Small intestine (tissue), 7 donors: ENCODE data around the gene BCR. TPM values are rescaled to one million over a fixed set of nuclear protein-coding genes. Genes with fewer than 3 reads are reported as not detected.
A peak's percentile ranks its signal among the peaks of the same experiment; 100 is the strongest.

Experiments
- DNase-seq, 2 donors: peaks; one replicate each; pipeline versions ENCODE4 v3.0.0 to v3.0.0-alpha.2; 2013
- FAIRE-seq: peaks from 2 replicates; lab custom pipeline; 2012; peaks lifted over from hg19 to GRCh38; lab: Jason Lieb, UNC
- H3K27ac ChIP-seq, 3 donors: one replicate each; pipeline ENCODE4 v1.5.1; 2013; ENCODE audit warnings: low read length in 2 of 3, mild to moderate bottlenecking in 2 of 3, control low read depth in 1 of 3, inconsistent platforms in 1 of 3, low read depth in 1 of 3, moderate library complexity in 1 of 3
- H3K27me3 ChIP-seq, 3 donors: one replicate each; pipeline ENCODE4 v1.6.1; 2013; ENCODE audit warnings: low read length in 3 of 3, inconsistent platforms in 1 of 3; ENCODE audit not compliant: control insufficient read depth in 3 of 3, insufficient read depth in 3 of 3
- H3K36me3 ChIP-seq, 3 donors: one replicate each; pipeline ENCODE4 v1.6.1; 2013; ENCODE audit warnings: low read length in 3 of 3, inconsistent platforms in 1 of 3, low read depth in 1 of 3, mild to moderate bottlenecking in 1 of 3, moderate library complexity in 1 of 3; ENCODE audit not compliant: control insufficient read depth in 3 of 3, insufficient read depth in 2 of 3
- H3K4me1 ChIP-seq, 3 donors: one replicate each; pipeline ENCODE4 v1.6.1; 2013; ENCODE audit warnings: low read length in 2 of 3, inconsistent platforms in 1 of 3, low read depth in 1 of 3, mild to moderate bottlenecking in 1 of 3, moderate library complexity in 1 of 3; ENCODE audit not compliant: control insufficient read depth in 3 of 3, insufficient read depth in 2 of 3
- H3K4me3 ChIP-seq, 3 donors: one replicate each; pipeline ENCODE4 v1.5.1; 2013; ENCODE audit warnings: low read length in 3 of 3, control low read depth in 1 of 3, inconsistent platforms in 1 of 3, low read depth in 1 of 3, mild to moderate bottlenecking in 1 of 3, moderate library complexity in 1 of 3
- H3K9me3 ChIP-seq, 2 donors: one replicate each; pipeline ENCODE4 v1.6.1; 2013; ENCODE audit warnings: low read depth in 1 of 2, low read length in 1 of 2; ENCODE audit not compliant: control insufficient read depth in 2 of 2, insufficient read depth in 1 of 2
- WGBS, 3 donors: extraction: QIAGEN DNeasy Blood & Tissue Kit; methylation state at CpG; one replicate each; pipeline ENCODE4 v1.1.7; 2013; 5-methylcytosine and 5-hydroxymethylcytosine counted together
- polyA plus RNA-seq, 4 donors: library from polyadenylated mRNA; stranded (reverse) in 3 of 4; unstranded in 1 of 4; fragments of 200-250 nt in 3 of 4; fragments of 120-200 nt in 1 of 4; gene quantifications; one replicate each; pipeline versions ENCODE4 v1.2.1 to v1.2.3, GENCODE V29; 2013
- donor health status: healthy with polysubstance abuse.
- donor health status: control.
- donor health status: control.
- donor health status: Bipolar disorder and iron deficiency.
- donor health status: healthy.

BCR gene
- polyA plus RNA-seq, 4 donors, result 8.9 to 27.9 (median 19.7) TPM

DNA sequence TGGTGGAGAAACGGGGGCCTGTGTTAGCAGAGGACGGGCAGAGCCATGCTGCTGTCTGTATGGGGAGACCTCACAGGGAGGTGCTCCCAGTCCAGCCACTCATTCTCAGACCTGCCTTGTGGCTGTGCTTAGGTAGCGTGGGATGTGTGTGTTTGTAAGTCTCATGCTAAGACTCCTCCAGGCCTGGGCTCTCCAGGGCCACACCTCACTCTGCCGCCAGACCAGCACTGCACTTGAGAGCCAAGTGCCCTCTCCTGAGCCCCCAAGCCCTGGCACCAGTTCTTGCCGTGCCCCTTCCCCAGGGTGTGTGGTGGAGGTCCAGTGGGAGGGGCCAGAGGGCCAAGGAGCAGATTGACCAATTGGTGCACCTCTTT lies 108.8 kb downstream of the BCR start:
- no peak for DNase-seq
- Histone ChIP-seq H3K4me1 (peaks cover 0 to 7% (median 0%) of the 10 kb centered on the region in 3 donors), H3K9me3 (no peaks in the 10 kb centered on the region), H3K27ac (no peak overlapping the region), H3K4me3 (no peak overlapping the region), H3K36me3 (peaks cover 2 to 94% (median 13%) of the 10 kb centered on the region in 3 donors), H3K27me3 (no peaks in the 10 kb centered on the region)
- FAIRE-seq, result no peak
- 74 to 83% (median 81%) methylated on average over 5 of the region's 5 CpGs for WGBS, 3 donors

- no peaks in the 10 kb centered on the region for H3K9me3 ChIP-seq
- H3K36me3 ChIP-seq, result peaks cover 5 to 93% (median 11%) of the 10 kb centered on the region in 3 donors
- FAIRE-seq (no peak), DNase-seq (peak; percentile 63 to 71)
- 56 to 68% (median 66%) methylated on average over 18 of the region's 18 CpGs for WGBS, 3 donors
- peaks cover 0 to 7% (median 0%) of the 10 kb centered on the region in 3 donors for H3K4me1 ChIP-seq
- H3K4me3 ChIP-seq, result no peak overlapping the region
- peak overlapping the region in 1 of 3 donors; percentile 42 for H3K27ac ChIP-seq
- H3K27me3 ChIP-seq, result no peaks in the 10 kb centered on the region
These were observed 109.8 kb downstream of the BCR start for GRCh38 chr22:23289851-23290724.

- Histone ChIP-seq H3K4me3 (no peak overlapping the region), H3K9me3 (no peaks in the 10 kb centered on the region), H3K27me3 (no peaks in the 10 kb centered on the region), H3K27ac (no peak overlapping the region), H3K4me1 (peaks cover 0 to 7% (median 0%) of the 10 kb centered on the region in 3 donors), H3K36me3 (peaks cover 5 to 92% (median 11%) of the 10 kb centered on the region in 3 donors)
- FAIRE-seq (no peak), DNase-seq (no peak)
- whole genome bisulfite sequencing, 3 donors, result 87 to 92% (median 90%) methylated on average over 13 of the region's 13 CpGs
These were observed 111.6 kb downstream of the BCR start for GRCh38 chr22:23291806-23292452.

DNA sequence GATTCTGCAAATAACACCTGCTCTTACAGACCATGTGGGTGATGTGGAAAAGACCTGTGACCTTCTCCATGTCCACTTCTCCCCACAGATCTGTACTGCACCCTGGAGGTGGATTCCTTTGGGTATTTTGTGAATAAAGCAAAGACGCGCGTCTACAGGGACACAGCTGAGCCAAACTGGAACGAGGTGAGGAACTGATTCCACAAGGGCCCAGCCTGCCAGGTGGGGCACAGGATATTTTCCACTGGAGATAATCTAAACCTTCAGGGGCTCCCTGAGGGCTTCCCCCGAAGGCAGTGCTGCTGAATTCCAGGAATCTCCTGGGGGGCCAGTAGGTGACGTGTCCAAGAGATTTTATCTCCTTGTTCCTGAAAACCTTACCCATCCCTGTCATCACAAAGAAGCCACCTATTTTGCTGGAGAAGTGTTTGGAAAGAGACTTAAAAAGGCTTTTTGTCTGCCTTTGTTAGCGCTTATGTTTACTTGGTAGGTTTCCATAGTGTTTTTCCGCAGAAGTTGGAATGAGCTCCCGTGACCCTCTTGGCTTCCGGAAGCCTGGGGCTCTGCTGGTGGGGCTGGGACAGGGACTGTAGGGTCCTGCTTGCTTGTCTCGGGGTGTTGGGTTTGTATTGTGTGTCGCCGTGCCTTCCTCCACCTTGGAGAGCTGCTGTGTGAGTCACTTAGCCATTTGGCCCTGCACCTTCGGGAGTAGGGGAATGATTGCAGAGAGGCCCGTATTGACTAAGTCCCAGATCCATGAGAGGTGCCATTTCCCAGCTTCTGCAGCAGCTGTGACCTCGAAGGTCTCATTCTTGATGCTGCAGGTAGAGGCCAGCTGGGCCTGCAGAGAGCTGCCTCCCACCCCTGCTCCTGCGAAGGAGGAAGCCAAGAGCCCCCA lies 112.4 kb downstream of the BCR start:
- Histone ChIP-seq H3K4me3 (no peak overlapping the region), H3K4me1 (peaks cover 0 to 7% (median 0%) of the 10 kb centered on the region in 3 donors), H3K9me3 (no peaks in the 10 kb centered on the region), H3K27ac (no peak overlapping the region), H3K27me3 (no peaks in the 10 kb centered on the region), H3K36me3 (peaks cover 5 to 91% (median 11%) of the 10 kb centered on the region in 3 donors)
- FAIRE-seq (no peak), DNase-seq (no peak)
- WGBS, 3 donors, result 84 to 92% (median 90%) methylated on average over 17 of the region's 17 CpGs

DNA sequence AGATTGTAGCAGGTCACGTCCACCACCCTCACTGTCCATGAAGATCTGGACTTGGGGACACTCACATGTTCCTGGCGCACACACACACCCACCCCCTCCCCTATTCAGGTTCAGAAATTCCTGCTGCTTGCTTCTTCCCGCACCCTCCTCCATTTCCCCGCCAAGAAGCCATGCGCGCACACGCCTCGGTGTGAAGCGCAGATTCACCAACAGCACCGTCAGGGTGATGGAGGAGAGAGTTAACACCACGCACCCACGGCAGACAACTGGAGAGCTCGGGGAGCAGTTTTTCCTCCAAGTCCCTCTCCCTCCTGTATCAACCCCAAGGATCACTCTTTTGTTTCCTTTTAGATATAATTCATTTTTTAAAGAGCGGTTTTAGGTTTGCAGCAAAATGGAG lies 113.4 kb downstream of the BCR start:
- Histone ChIP-seq H3K4me3 (no peak overlapping the region), H3K27me3 (no peaks in the 10 kb centered on the region), H3K36me3 (peaks cover 5 to 87% (median 12%) of the 10 kb centered on the region in 3 donors), H3K27ac (no peak overlapping the region), H3K9me3 (no peaks in the 10 kb centered on the region), H3K4me1 (peaks cover 0 to 7% (median 0%) of the 10 kb centered on the region in 3 donors)
- DNase-seq (no peak), FAIRE-seq (no peak)
- WGBS, 3 donors, result 93 to 97% (median 93%) methylated on average over 13 to 14 of the region's 14 CpGs

DNA sequence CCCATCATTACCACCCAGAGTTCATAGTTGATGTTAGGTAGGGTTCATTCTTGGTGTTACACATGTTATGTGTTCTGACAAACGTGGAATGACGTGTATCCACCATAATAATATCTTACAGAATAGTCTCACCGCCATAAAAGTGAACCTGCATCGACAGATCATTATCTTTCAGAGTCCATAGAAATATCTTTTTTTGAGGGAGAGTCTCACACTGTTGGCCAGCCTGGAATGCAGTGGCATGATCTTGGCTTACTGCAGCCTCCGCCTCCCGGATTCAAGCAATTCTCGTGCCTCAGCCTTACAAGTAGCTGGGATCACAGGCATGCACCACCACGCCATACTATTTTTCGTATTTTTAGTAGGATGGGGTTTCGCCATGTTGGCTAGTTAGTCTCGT lies 113.9 kb downstream of the BCR start:
- WGBS, 3 donors, result 91 to 94% (median 91%) methylated on average over 11 of the region's 11 CpGs
- FAIRE-seq, result no peak
- Histone ChIP-seq H3K36me3 (peaks cover 5 to 84% (median 12%) of the 10 kb centered on the region in 3 donors), H3K27me3 (no peaks in the 10 kb centered on the region), H3K9me3 (no peaks in the 10 kb centered on the region), H3K4me3 (no peak overlapping the region), H3K27ac (no peak overlapping the region), H3K4me1 (peaks cover 0 to 7% (median 0%) of the 10 kb centered on the region in 3 donors)
- no peak for DNase-seq

DNA sequence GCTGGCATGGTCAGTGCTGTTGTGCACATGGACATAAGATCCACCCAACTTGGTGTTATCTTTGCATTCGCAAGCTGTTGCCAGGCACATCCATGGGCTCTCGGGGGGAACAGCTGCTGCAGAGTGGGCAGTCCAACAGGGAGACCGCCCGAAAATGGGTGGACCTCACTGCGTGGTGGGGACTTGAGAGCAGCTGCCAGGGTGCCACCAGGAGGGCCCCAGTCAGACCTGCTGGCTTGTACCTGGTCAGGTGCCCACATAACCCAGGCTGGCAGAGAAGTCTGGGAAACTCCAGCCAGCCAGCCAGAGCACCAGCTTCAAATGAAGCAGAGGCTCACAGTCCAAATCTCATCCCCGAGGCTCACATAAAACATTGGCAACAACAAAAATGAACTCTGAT lies 120.2 kb downstream of the BCR start:
- DNase-seq, result no peak
- H3K4me3 ChIP-seq, result no peak overlapping the region
- no peaks in the 10 kb centered on the region for H3K9me3 ChIP-seq
- no peak overlapping the region for H3K27ac ChIP-seq
- H3K27me3 ChIP-seq, result no peaks in the 10 kb centered on the region
- 80 to 89% (median 85%) methylated on average over 6 of the region's 6 CpGs for WGBS, 3 donors
- no peaks in the 10 kb centered on the region for H3K4me1 ChIP-seq
- FAIRE-seq, result no peak
- peaks cover 0 to 72% (median 3%) of the 10 kb centered on the region in 3 donors for H3K36me3 ChIP-seq

DNA sequence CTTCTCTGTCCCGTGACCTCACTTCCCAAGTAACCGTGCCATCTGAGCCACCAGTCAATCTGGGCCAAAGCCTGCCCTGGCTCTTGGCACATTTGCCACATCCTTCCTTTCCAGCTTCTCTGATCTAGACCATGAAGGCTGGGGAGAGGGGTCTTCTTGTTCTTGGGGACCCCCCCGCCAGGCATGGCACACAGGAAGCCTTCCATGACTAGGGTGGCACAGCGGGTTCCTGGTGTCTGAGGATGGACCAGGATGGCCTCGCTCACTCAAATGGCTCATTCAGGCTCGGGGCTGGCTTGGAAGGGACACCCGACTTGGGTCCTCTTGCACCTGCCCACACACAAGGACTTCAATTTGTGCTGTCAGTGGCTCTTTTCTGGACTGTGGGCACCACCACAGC lies 121.3 kb downstream of the BCR start:
- Histone ChIP-seq H3K4me1 (no peaks in the 10 kb centered on the region), H3K27ac (no peak overlapping the region), H3K9me3 (no peaks in the 10 kb centered on the region), H3K36me3 (peaks cover 0 to 66% (median 3%) of the 10 kb centered on the region in 3 donors), H3K4me3 (no peak overlapping the region), H3K27me3 (no peaks in the 10 kb centered on the region)
- 90 to 93% (median 92%) methylated on average over 7 of the region's 7 CpGs for WGBS, 3 donors
- DNase-seq, result no peak
- FAIRE-seq, result no peak
